ENCODE data around the gene SPARCL1.
"Not testable (repeated sequence)": the region's sequence is repeated elsewhere in the genome, so short reads cannot be mapped to it uniquely, and the experiment has no call there.

The SPARCL1 gene

DNA sequence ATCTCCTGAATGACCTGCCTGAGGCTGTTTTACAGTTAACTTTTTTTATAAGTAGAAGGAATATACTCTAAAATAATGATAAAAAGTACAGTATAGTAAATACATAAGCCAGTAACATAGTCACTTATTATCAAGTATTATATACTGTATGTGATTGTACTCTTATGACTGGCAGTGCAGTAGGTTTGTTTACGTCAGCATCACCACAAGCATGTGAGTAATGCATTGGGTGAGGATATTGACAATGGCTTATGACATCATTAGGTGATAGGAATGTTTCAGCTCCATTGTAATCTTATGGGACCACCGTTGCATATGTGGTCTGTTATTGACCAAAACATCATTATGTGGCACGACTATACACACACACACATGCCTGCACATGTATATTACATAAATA lies 86.3 kb downstream of the SPARCL1 start:
- H3K36me3 ChIP-seq (ENCODE audit: insufficient read depth, low read length), result peaks cover 26% of the 10 kb centered on the region
- no peaks in the 10 kb centered on the region for H3K4me1 ChIP-seq (ENCODE audit: insufficient read depth, low read length)
- H3K27me3 ChIP-seq (ENCODE audit: control insufficient read depth in 1 of 2, insufficient read depth in 2 of 2, low read length in 2 of 2), result no peaks in the 10 kb centered on the region
- no peak overlapping the region for H3K27ac ChIP-seq (ENCODE audit: low read depth, low read length)
- no peak overlapping the region for H3K9ac ChIP-seq (ENCODE audit: low read length)
- no peak overlapping the region for H3K4me3 ChIP-seq (ENCODE audit: low read depth in 1 of 2, low read length in 2 of 2)
- no peaks in the 10 kb centered on the region for H3K9me3 ChIP-seq (ENCODE audit: low read length)

DNA sequence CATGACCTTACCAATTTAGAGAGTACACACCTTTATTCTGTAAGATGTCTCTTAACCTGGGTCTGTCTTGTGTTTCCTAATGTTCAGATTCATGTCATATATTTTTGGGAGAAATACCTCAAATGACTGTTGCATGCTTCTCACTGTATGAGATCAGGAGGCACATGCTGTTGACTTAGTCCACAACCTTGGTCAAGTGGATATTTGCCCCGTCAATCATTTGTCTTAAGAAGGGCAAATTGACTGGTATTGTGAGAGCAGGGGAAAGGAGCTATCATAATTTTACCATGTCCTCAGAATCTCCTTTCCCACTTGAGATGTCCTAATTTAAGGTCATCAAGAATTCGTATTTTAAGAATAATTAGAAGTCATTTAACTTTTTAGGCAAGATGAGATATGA lies 95.8 kb downstream of the SPARCL1 start:
- Histone ChIP-seq H3K36me3 (ENCODE audit: insufficient read depth, low read length) (peaks cover 9% of the 10 kb centered on the region), H3K9me3 (ENCODE audit: low read length) (no peaks in the 10 kb centered on the region), H3K27me3 (ENCODE audit: control insufficient read depth in 1 of 2, insufficient read depth in 2 of 2, low read length in 2 of 2) (no peaks in the 10 kb centered on the region), H3K9ac (ENCODE audit: low read length) (no peak overlapping the region), H3K27ac (ENCODE audit: low read depth, low read length) (no peak overlapping the region), H3K4me1 (ENCODE audit: insufficient read depth, low read length) (no peaks in the 10 kb centered on the region), H3K4me3 (ENCODE audit: low read depth in 1 of 2, low read length in 2 of 2) (no peak overlapping the region)

DNA sequence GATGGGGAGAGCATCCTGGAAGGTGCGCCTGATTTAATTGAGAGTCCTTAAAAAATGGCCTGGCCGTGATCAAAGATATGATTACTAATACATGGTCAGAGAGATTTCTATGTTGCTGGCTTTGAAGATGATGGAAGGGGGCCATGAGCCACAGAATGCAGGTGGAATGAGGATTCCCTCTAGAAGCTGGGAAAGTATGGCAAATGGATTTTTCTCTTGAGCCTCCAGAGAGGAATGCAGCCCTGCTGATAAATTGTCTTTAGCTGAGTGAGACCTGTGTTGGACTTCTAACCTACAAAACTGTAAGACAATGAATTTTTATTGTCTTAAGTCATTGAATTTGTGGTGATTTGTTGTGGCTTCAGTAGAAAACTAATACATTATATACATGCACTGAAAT lies 99.1 kb downstream of the SPARCL1 start:
- H3K9me3 ChIP-seq (ENCODE audit: low read length), result no peaks in the 10 kb centered on the region
- H3K27me3 ChIP-seq (ENCODE audit: control insufficient read depth in 1 of 2, insufficient read depth in 2 of 2, low read length in 2 of 2), result no peaks in the 10 kb centered on the region
- no peak overlapping the region for H3K4me3 ChIP-seq (ENCODE audit: low read depth in 1 of 2, low read length in 2 of 2)
- H3K4me1 ChIP-seq (ENCODE audit: insufficient read depth, low read length), result no peaks in the 10 kb centered on the region
- no peak overlapping the region for H3K27ac ChIP-seq (ENCODE audit: low read depth, low read length)
- H3K9ac ChIP-seq (ENCODE audit: low read length), result no peak overlapping the region
- H3K36me3 ChIP-seq (ENCODE audit: insufficient read depth, low read length), result no peaks in the 10 kb centered on the region

GRCh38 chr4:87428979-87429378 lies 100.2 kb downstream of the SPARCL1 start:
- Histone ChIP-seq H3K27me3 (ENCODE audit: control insufficient read depth in 1 of 2, insufficient read depth in 2 of 2, low read length in 2 of 2) (no peaks in the 10 kb centered on the region), H3K4me1 (ENCODE audit: insufficient read depth, low read length) (peaks cover under 1% of the 10 kb centered on the region), H3K36me3 (ENCODE audit: insufficient read depth, low read length) (no peaks in the 10 kb centered on the region), H3K9ac (ENCODE audit: low read length) (no peak overlapping the region), H3K4me3 (ENCODE audit: low read depth in 1 of 2, low read length in 2 of 2) (no peak overlapping the region), H3K27ac (ENCODE audit: low read depth, low read length) (no peak overlapping the region), H3K9me3 (ENCODE audit: low read length) (no peaks in the 10 kb centered on the region)

GRCh38 chr4:87427518-87427868 lies 101.7 kb downstream of the SPARCL1 start:
- no peak overlapping the region for H3K27ac ChIP-seq (ENCODE audit: low read depth, low read length)
- no peak overlapping the region for H3K4me3 ChIP-seq (ENCODE audit: low read depth in 1 of 2, low read length in 2 of 2)
- H3K9ac ChIP-seq (ENCODE audit: low read length), result no peak overlapping the region
- H3K4me1 ChIP-seq (ENCODE audit: insufficient read depth, low read length), result peaks cover 7% of the 10 kb centered on the region
- no peaks in the 10 kb centered on the region for H3K9me3 ChIP-seq (ENCODE audit: low read length)
- no peaks in the 10 kb centered on the region for H3K27me3 ChIP-seq (ENCODE audit: control insufficient read depth in 1 of 2, insufficient read depth in 2 of 2, low read length in 2 of 2)
- no peaks in the 10 kb centered on the region for H3K36me3 ChIP-seq (ENCODE audit: insufficient read depth, low read length)

DNA sequence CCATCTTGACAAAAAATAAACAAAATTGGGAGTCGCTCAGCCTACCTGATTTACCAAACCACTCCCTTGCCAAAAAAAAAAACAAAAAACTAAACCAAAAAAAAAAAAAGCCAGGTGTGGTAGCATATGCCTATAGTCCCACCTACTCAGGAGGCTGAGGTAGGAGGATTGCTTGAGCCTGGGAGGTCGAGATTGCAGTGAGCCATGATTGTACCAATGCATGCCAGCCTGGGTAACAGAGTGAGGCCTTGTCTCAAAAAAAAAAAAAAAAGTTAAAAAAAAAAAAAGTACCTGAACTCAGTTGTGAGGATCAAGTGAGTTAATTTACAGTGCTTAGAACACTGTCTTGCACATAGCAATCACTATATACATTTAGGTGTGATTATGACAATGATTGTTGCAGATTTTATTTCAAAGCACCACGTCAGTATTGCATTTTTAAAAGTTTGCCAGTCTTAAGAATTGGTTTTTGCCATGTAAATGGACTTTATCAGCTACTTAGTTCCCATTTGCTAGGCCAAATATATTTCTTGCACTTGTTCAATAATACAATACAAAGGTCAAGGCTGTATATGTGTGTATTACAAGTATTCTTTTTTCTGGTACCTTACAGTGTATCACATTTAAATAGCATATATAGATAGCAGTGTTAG lies 102.2 kb downstream of the SPARCL1 start:
- no peaks in the 10 kb centered on the region for H3K27me3 ChIP-seq (ENCODE audit: control insufficient read depth in 1 of 2, insufficient read depth in 2 of 2, low read length in 2 of 2)

DNA sequence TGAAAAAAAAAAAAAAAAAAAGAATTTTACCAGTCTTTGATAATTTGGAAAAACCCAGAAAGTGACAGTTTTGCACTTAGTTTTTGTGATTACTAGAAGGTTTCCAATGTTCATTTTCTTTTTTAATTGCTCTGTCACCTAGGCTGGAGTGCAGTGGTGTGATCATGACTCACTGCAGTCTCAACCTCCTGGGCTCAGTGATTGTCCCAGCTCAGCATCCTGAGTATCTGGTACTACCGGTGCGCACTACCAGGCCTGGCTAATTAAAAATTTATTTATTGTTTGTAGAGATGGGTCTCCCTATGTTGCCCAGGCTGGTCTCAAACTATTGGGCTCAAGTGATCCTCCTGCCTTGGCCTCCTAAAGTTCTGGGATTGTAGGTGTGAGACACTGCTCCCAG lies 103.5 kb downstream of the SPARCL1 start:
- no peaks in the 10 kb centered on the region for H3K36me3 ChIP-seq (ENCODE audit: insufficient read depth, low read length)
- no peak overlapping the region for H3K4me3 ChIP-seq (ENCODE audit: low read depth in 1 of 2, low read length in 2 of 2)
- H3K9ac ChIP-seq (ENCODE audit: low read length), result no peak overlapping the region
- peaks cover 15% of the 10 kb centered on the region for H3K4me1 ChIP-seq (ENCODE audit: insufficient read depth, low read length)
- no peaks in the 10 kb centered on the region for H3K9me3 ChIP-seq (ENCODE audit: low read length)
- H3K27me3 ChIP-seq (ENCODE audit: control insufficient read depth in 1 of 2, insufficient read depth in 2 of 2, low read length in 2 of 2), result no peaks in the 10 kb centered on the region
- H3K27ac ChIP-seq (ENCODE audit: low read depth, low read length), result no peak overlapping the region

More for the DNA sequence above, 102.2 kb downstream of the SPARCL1 start:
- Histone ChIP-seq H3K4me1 (ENCODE audit: insufficient read depth, low read length) (peaks cover 7% of the 10 kb centered on the region), H3K4me3 (ENCODE audit: low read depth in 1 of 2, low read length in 2 of 2) (no peak overlapping the region), H3K36me3 (ENCODE audit: insufficient read depth, low read length) (no peaks in the 10 kb centered on the region), H3K27ac (ENCODE audit: low read depth, low read length) (no peak overlapping the region), H3K9ac (ENCODE audit: low read length) (no peak overlapping the region), H3K9me3 (ENCODE audit: low read length) (no peaks in the 10 kb centered on the region)

DNA sequence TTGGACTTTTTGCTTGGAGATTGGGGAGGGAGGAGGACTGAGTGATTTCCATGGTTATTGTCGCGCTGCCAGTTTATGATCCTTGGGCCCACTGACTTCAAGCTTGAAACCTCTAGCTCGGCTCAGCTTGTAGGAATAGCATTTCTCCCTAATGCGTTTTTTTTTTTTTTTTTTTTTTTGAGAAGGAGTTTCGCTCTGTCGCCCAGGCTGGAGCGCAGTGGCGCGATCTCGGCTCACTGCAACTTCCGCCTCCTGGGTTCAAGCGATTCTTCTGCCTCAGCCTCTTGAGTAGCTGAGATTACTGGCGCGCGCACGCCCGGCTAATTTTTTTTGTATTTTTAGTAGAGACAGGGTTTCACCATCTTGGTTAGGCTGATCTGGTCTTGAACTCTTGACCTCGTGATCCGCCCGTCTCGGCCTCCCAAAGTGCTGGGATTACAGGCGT lies 105.1 kb downstream of the SPARCL1 start:
- not testable (repeated sequence) for H3K36me3 ChIP-seq (ENCODE audit: insufficient read depth, low read length); H3K27ac ChIP-seq (ENCODE audit: low read depth, low read length); H3K9me3 ChIP-seq (ENCODE audit: low read length); H3K27me3 ChIP-seq (ENCODE audit: control insufficient read depth in 1 of 2, insufficient read depth in 2 of 2, low read length in 2 of 2)
- peak overlapping the region in 1 of 2 donors; percentile 49 for H3K4me3 ChIP-seq (ENCODE audit: low read depth in 1 of 2, low read length in 2 of 2)
- peak overlapping the region; percentile 12 for H3K9ac ChIP-seq (ENCODE audit: low read length)
- peaks cover 15% of the 10 kb centered on the region for H3K4me1 ChIP-seq (ENCODE audit: insufficient read depth, low read length)
